ENCODE measurements around the gene MTOR.

DNA sequence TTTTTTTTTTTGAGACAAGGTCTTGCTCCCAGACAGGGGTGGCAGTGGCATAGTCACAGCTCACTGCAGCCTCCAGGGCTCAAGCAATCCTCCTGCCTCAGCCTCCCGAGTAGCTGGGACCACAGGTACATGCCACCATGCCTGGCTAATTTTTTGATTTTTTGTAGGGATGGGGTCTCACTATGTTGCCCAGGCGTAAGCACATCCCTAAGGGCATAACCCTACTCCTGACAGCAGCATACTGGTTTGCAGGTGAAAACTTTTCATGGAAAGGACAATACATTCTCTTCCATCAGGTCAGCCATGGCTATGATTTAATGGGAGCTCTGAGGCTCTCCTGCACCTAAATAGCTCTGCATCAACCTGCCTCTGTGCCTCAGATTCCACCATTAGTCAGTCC is 40.0 kb upstream of the MTOR start:
- TF ChIP-seq, protein P1, sequence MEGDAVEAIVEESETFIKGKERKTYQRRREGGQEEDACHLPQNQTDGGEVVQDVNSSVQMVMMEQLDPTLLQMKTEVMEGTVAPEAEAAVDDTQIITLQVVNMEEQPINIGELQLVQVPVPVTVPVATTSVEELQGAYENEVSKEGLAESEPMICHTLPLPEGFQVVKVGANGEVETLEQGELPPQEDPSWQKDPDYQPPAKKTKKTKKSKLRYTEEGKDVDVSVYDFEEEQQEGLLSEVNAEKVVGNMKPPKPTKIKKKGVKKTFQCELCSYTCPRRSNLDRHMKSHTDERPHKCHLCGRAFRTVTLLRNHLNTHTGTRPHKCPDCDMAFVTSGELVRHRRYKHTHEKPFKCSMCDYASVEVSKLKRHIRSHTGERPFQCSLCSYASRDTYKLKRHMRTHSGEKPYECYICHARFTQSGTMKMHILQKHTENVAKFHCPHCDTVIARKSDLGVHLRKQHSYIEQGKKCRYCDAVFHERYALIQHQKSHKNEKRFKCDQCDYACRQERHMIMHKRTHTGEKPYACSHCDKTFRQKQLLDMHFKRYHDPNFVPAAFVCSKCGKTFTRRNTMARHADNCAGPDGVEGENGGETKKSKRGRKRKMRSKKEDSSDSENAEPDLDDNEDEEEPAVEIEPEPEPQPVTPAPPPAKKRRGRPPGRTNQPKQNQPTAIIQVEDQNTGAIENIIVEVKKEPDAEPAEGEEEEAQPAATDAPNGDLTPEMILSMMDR (conservative IDR thresholded peaks at IDR 0.05 in 1 of 2, IDR thresholded peaks at IDR 0.05 in 1 of 2; ENCODE audit: extremely low read depth in 1 of 2, insufficient read depth in 1 of 2, low read depth in 1 of 2, low read length in 2 of 2), result no peak
- TF ChIP-seq EZH2 (IDR thresholded peaks at IDR 0.05; ENCODE audit: borderline replicate concordance, low read length), result no peak

Data from mammary epithelial cell (primary cell).